WTC11 (cell line): ENCODE data around the gene FAM76A.

Experiments
- CTCF ChIP-seq: fragments of 200-600 bp; IDR thresholded peaks from 2 replicates; pipeline ENCODE4 v1.8.0; 2022; ENCODE audit warnings: antibody characterized with exemption
- E2F4 ChIP-seq: sonication (generic); formaldehyde crosslinking; IDR thresholded peaks from 2 replicates; pipeline ENCODE4 v1.8.1; 2022; ENCODE audit warnings: low read depth, mild to moderate bottlenecking, moderate library complexity, missing genetic modification reagents, borderline replicate concordance
- MAX ChIP-seq: sonication (generic); formaldehyde crosslinking; IDR thresholded peaks from 2 replicates; pipeline ENCODE4 v1.8.0; 2022; ENCODE audit warnings: mild to moderate bottlenecking, missing genetic modification reagents
- NFATC4 ChIP-seq: fragments of 250-450 bp; sonication (Bioruptor Pico); IDR thresholded peaks from 2 replicates; pipeline ENCODE4 v1.9.0; 2021; ENCODE audit warnings: mild to moderate bottlenecking
- RELA ChIP-seq: sonication (generic); formaldehyde crosslinking; IDR thresholded peaks from 2 replicates; pipeline ENCODE4 v1.8.1; 2022; ENCODE audit warnings: missing genetic modification reagents, mild to moderate bottlenecking, borderline replicate concordance

GRCh38 chr1:27704958-27705357, 20.8 kb upstream of the FAM76A start:
- no peak for TF ChIP-seq CTCF
- TF ChIP-seq RELA, result no peak
- no peak for TF ChIP-seq MAX
- TF ChIP-seq NFATC4, result no peak
- TF ChIP-seq E2F4 (CRISPR knock-in tag), result no peak
